Muscle layer of colon (tissue), 2 donors: ENCODE results near the gene TEX264.
"Not testable (repeated sequence)": the region's sequence is repeated elsewhere in the genome, so short reads cannot be mapped to it uniquely, and the experiment has no call there.

Experiments
- H3K27ac ChIP-seq: one replicate; pipeline ENCODE4 v1.7.0; 2013; ENCODE audit warnings: low read depth, mild to moderate bottlenecking, low read length, moderate library complexity
- H3K27me3 ChIP-seq, 2 donors: one replicate each; pipeline ENCODE4 v1.7.0; 2013; ENCODE audit warnings: low read length in 2 of 2, mild to moderate bottlenecking in 2 of 2; ENCODE audit not compliant: insufficient read depth in 2 of 2, control insufficient read depth in 1 of 2
- H3K36me3 ChIP-seq: one replicate; pipeline ENCODE4 v1.7.0; 2013; ENCODE audit warnings: mild to moderate bottlenecking, low read length; ENCODE audit not compliant: insufficient read depth
- H3K4me1 ChIP-seq: one replicate; pipeline ENCODE4 v1.7.0; 2013; ENCODE audit warnings: mild to moderate bottlenecking, low read length; ENCODE audit not compliant: insufficient read depth
- H3K4me3 ChIP-seq, 2 donors: one replicate each; pipeline ENCODE4 v1.7.0; 2013; ENCODE audit warnings: low read length in 2 of 2, low read depth in 1 of 2, mild to moderate bottlenecking in 1 of 2, moderate library complexity in 1 of 2
- H3K9ac ChIP-seq: one replicate; pipeline ENCODE4 v1.7.0; 2013; ENCODE audit warnings: low read length
- H3K9me3 ChIP-seq: one replicate; pipeline ENCODE4 v1.7.0; 2013; ENCODE audit warnings: mild to moderate bottlenecking, low read length
- donor health status: abdominal sarcoma.
- donor health status: Adenocarcinoma of cecum.

Gene TEX264, protein sequence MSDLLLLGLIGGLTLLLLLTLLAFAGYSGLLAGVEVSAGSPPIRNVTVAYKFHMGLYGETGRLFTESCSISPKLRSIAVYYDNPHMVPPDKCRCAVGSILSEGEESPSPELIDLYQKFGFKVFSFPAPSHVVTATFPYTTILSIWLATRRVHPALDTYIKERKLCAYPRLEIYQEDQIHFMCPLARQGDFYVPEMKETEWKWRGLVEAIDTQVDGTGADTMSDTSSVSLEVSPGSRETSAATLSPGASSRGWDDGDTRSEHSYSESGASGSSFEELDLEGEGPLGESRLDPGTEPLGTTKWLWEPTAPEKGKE

DNA sequence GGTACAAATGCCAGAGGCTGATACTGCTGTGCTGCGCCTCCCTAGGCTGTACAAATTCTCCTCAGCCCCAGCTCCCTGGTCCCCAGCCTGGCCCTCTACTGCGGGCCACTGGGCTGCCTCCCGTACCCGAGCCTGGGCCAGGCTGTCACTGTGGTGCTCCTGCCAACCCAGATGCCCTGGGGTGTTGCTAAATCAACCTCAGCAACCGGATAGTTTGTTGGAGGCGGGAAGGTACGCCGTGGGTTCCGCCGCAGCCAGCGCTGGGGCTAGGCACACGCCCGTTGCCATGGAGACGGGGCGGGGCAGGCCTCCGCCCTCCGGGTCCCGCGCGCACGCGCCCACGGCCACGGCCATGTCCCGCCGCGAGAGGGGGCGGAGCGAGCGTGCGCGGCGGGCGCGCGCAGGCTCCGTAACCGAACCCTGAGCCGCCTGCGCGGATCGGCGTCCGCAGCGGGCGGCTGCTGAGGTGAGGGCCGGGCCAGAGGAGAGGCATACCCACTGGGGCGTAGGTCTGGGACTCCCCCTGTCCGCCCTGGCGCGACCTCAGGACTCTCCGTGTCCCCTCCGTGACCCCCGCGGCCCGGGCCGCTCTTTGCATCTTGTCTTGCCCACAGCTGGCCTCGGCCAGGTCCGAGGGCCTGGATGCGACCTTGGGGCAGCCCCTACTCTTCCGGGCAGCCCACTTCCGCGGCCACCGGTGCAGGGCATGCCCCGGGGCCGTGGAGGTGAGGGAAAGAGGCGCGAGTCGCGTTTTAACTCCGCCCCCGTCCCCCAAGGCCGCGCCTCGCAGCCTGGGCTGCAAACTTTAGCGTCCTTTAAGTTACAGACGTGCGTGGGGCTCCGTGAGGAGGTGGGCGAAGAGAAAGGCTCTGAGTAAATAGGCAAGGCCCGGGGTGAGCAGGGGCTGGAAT, at the start of gene TEX264:
TEX264 (plus strand) TSS at position 430 of the 911 bp plus-strand sequence. CDS start 3,053 bp downstream, outside the sequence.
- H3K9ac ChIP-seq: peak within 1 kb of the TSS; percentile 41
- H3K9me3 ChIP-seq: no peaks in the 10 kb centered on the region
- H3K4me3 ChIP-seq: peak within 1 kb of the TSS; percentile 80 to 94
- peaks cover 20% of the 10 kb centered on the region for H3K36me3 ChIP-seq
- no peaks in the 10 kb centered on the region for H3K27me3 ChIP-seq
- H3K27ac ChIP-seq: peak within 1 kb of the TSS; percentile 79
- H3K4me1 ChIP-seq: peaks cover 32% of the 10 kb centered on the region

DNA sequence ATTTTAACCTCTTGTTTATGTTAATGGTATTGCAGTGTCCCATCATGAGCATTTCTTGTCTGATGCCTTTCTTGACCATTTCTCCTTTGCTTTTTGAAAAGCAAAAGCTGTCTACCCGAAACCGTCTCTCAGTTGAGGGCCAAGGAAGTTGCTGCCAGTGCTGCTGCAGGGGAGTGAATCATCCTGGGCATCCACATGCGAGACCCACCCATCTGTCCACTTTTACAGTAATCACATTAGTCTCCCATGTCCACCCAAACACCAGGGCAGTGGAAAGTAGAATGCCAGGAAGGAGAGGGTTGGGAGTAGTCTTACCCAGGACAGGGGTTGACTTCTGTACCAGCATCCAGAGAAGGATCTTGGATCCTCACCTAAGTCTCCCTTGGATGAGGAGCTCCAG, 48.6 kb upstream of the TEX264 start:
- Histone ChIP-seq H3K9me3 (no peaks in the 10 kb centered on the region), H3K36me3 (no peaks in the 10 kb centered on the region), H3K4me3 (no peak overlapping the region), H3K9ac (no peak overlapping the region), H3K27ac (peak overlapping the region; percentile 82), H3K4me1 (peaks cover 41% of the 10 kb centered on the region), H3K27me3 (no peaks in the 10 kb centered on the region)

DNA sequence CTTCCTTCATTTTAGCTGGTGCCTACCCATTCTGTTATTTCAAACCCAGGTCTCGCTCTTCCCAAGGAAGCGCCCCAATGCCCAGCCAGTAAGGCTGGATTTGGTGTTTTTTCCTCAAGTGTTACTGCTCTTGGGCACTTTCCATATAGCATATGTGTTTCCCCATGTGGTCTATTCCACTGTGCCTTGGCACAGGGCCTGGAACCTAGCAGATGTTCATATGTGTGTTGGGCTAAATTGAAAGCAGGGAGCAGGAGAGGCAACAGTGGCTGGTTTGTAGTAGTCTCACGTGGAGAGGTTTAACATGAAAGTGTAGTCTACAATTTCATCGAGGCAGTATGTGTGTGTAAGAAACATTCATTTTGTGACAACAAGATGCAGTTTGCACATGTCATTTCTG, 48.2 kb upstream of the TEX264 start:
- H3K9ac ChIP-seq: no peak overlapping the region
- H3K4me1 ChIP-seq: peaks cover 41% of the 10 kb centered on the region
- peak overlapping the region; percentile 27 for H3K27ac ChIP-seq
- no peaks in the 10 kb centered on the region for H3K27me3 ChIP-seq
- H3K4me3 ChIP-seq: no peak overlapping the region
- H3K9me3 ChIP-seq: no peaks in the 10 kb centered on the region
- no peaks in the 10 kb centered on the region for H3K36me3 ChIP-seq

DNA sequence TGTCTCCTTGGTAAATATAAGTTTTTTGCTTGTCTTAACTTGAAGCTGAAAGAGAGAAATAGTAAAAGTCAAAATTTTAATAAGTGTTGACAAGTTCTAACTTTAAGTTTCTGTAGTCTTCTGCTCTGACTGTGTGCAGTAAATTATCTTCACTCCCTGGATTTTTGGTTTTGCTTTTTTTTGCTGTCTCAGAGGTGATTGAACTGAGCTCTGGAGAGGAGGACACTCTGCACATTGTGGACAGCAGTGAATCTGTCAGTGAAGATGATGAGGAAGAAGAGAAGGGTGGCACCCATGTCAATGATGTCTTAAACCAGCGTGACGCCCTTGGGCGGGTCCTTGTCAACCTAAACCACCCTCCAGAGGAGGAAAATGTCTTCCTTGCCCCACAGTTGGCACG, 40.5 kb upstream of the TEX264 start:
- Histone ChIP-seq H3K4me3 (no peak overlapping the region), H3K27ac (no peak overlapping the region), H3K36me3 (peaks cover 45% of the 10 kb centered on the region), H3K27me3 (no peaks in the 10 kb centered on the region), H3K9ac (no peak overlapping the region), H3K9me3 (no peaks in the 10 kb centered on the region), H3K4me1 (no peaks in the 10 kb centered on the region)

DNA sequence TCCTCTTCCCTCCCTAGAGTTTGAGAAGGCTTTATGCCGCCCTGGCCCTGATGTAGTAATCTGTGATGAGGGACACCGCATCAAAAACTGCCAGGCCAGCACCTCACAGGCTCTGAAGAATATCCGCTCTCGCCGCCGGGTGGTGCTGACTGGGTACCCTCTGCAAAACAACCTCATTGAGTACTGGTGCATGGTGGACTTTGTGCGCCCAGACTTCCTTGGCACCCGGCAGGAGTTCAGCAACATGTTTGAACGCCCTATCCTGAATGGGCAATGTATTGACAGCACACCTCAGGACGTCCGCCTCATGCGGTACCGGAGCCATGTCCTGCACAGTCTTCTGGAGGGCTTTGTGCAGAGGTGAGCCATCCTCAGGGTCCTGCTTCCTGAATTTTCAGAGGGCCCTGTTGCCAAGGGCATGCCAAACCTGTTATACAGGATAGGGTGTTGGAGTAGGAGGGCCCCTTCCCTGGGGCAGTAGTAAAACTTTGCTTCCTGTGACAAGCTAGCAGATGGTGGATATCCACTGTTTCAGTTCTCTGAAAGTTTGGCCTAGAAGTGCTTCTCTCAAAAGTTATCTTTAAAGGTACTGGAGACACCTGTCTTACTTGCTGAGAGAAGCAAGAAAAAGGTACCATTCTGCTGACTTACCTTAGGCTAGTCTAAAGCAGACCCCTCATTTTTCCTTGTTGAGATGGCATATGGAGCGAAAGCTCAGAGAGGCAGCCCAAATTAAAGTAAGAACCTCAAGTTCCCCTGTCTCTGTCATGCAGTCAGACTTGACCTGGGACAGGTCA, 33.7 kb upstream of the TEX264 start:
- H3K27ac ChIP-seq: no peak overlapping the region
- H3K4me1 ChIP-seq: no peaks in the 10 kb centered on the region
- H3K9ac ChIP-seq: no peak overlapping the region
- H3K27me3 ChIP-seq: no peaks in the 10 kb centered on the region
- H3K9me3 ChIP-seq: no peaks in the 10 kb centered on the region
- peaks cover 71% of the 10 kb centered on the region for H3K36me3 ChIP-seq
- H3K4me3 ChIP-seq: no peak overlapping the region

DNA sequence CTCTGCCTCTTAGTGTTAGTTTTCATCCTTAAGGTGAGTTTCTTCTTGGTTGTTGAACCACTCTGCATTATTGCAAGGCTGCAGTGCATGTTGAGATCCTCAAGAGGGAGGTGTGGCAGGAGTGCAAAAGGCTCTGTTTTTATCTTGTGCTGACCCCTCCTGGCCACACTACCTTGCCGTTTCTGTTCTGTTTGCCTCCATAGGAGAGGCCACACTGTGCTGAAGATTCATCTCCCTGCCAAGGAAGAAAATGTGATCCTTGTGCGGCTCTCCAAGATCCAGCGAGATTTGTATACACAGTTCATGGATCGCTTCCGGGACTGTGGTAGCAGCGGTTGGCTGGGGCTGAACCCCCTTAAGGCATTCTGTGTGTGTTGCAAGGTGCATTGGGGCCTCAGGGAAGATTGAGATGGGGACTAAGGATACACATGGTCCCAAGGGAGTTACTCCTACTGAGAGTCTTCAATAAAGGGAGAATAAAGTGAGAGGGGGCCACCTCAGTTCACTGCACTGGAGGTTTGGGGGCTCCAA, 33.0 kb upstream of the TEX264 start:
- H3K4me1 ChIP-seq: no peaks in the 10 kb centered on the region
- H3K36me3 ChIP-seq: peaks cover 77% of the 10 kb centered on the region
- H3K9ac ChIP-seq: no peak overlapping the region
- no peaks in the 10 kb centered on the region for H3K27me3 ChIP-seq
- H3K9me3 ChIP-seq: no peaks in the 10 kb centered on the region
- no peak overlapping the region for H3K4me3 ChIP-seq
- H3K27ac ChIP-seq: no peak overlapping the region

DNA sequence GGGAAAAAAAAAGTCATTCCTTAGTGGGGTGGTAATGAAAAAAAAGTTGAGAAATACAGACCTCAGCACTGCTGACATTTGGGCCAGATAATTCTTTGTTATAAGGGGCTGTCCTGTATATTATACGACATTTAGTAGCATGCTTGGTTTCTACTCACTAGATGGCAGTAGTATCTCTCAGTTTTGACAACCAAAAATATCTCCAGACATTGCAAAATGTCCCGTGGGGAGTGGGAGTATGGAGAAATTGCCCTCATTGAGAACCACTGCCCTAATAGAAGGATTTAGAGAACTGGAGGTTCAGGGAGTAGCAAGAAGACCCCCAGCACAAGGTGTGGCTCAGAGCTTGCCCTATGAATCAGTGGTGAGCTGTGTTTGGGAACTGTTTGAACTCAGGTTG, 28.6 kb upstream of the TEX264 start:
- H3K36me3 ChIP-seq: peaks cover 89% of the 10 kb centered on the region
- no peaks in the 10 kb centered on the region for H3K4me1 ChIP-seq
- no peaks in the 10 kb centered on the region for H3K27me3 ChIP-seq
- H3K9me3 ChIP-seq: no peaks in the 10 kb centered on the region
- no peak overlapping the region for H3K9ac ChIP-seq
- H3K27ac ChIP-seq: no peak overlapping the region
- H3K4me3 ChIP-seq: no peak overlapping the region

DNA sequence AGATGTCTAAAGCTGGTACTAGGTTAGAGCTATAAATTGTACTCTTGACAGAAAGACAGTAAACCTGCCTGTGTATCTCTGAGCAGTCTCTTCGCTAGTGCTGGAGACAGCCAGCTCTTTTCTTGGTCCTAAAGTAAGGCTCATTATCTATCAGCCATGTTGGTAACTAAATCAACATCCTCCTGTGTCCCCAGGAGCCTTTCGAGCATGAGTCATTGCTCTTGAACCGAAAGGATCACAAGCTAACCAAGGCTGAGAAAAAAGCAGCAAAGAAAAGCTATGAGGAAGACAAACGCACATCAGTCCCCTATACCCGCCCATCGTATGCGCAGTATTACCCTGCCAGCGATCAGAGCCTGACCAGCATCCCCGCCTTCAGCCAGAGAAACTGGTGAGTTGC, 25.0 kb upstream of the TEX264 start:
- H3K36me3 ChIP-seq: peaks cover 54% of the 10 kb centered on the region

DNA sequence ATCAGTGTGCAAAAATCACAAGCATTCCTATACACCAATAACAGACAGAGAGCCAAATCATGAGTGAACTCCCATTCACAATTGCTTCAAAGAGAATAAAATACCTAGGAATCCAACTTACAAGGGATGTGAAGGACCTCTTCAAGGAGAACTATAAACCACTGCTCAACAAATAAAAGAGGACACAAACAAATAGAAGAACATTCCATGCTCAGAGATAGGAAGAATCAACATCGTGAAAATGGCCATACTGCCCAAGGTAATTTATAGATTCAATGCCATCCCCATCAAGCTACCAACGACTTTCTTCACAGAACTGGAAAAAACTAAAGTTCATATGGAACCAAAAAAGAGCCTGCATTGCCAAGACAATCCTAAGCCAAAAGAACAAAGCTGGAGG, 18.9 kb upstream of the TEX264 start:
- H3K27me3 ChIP-seq, H3K9me3 ChIP-seq, H3K9ac ChIP-seq, H3K27ac ChIP-seq, H3K4me3 ChIP-seq, H3K4me1 ChIP-seq: not testable (repeated sequence)
- H3K36me3 ChIP-seq: peaks cover 16% of the 10 kb centered on the region

More for the DNA sequence above, 25.0 kb upstream of the TEX264 start:
- no peak overlapping the region for H3K9ac ChIP-seq
- H3K9me3 ChIP-seq: no peaks in the 10 kb centered on the region
- H3K27ac ChIP-seq: no peak overlapping the region
- no peaks in the 10 kb centered on the region for H3K4me1 ChIP-seq
- no peak overlapping the region for H3K4me3 ChIP-seq
- H3K27me3 ChIP-seq: no peaks in the 10 kb centered on the region

DNA sequence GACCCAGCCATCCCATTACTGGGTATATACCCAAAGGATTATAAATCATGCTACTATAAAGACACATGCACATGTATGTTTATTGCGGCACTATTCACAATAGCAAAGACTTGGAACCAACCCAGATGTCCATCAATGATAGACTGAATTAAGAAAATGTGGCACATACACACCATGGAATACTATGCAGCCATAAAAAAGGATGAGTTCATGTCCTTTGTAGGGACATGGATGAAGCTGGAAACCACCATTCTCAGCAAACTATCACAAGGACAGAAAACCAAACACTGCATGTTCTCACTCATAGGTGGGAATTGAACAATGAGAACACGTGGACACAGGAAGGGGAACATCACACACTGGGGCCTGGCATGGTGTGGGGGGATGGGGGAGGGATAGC, 17.6 kb upstream of the TEX264 start:
- H3K27me3 ChIP-seq, H3K27ac ChIP-seq, H3K4me3 ChIP-seq, H3K9me3 ChIP-seq, H3K9ac ChIP-seq, H3K4me1 ChIP-seq: not testable (repeated sequence)
- peaks cover 28% of the 10 kb centered on the region for H3K36me3 ChIP-seq

DNA sequence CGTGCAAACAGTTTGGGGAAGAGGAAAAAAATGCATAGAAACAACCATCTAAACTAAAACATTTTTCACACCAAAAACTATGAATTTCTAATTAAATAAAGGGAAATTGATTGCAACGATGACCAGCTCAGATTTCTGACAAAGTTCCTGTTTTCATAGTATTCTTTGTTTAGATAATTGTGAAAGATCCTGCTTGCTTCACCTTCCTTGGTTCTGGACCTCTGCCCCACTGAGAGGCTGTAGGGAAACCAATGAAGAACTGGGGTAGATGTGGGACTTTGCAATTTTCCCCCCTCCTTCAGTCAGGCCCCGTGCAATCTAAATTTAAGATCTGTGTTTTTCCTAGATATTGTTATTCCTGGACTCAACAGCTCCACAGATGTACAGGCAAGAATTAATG, 13.8 kb upstream of the TEX264 start:
- H3K27ac ChIP-seq: no peak overlapping the region
- H3K9me3 ChIP-seq: no peaks in the 10 kb centered on the region
- no peaks in the 10 kb centered on the region for H3K4me1 ChIP-seq
- H3K27me3 ChIP-seq: no peaks in the 10 kb centered on the region
- H3K9ac ChIP-seq: no peak overlapping the region
- no peak overlapping the region for H3K4me3 ChIP-seq
- peaks cover 50% of the 10 kb centered on the region for H3K36me3 ChIP-seq
